WTC11 (cell line): Measurements from ENCODE around the gene PER3.

Experiments
- ATF3 ChIP-seq: sonication (generic); formaldehyde crosslinking; conservative IDR thresholded peaks from 2 replicates; pipeline ENCODE4 v1.8.1; 2022; ENCODE audit warnings: mild to moderate bottlenecking, missing genetic modification reagents
- CREM ChIP-seq: sonication (generic); formaldehyde crosslinking; IDR thresholded peaks from 2 replicates; pipeline ENCODE4 v1.8.1; 2022; ENCODE audit warnings: mild to moderate bottlenecking, missing genetic modification reagents, moderate library complexity
- E2F5 ChIP-seq: sonication (generic); formaldehyde crosslinking; IDR thresholded peaks from 2 replicates; pipeline ENCODE4 v1.8.1; 2022; ENCODE audit warnings: mild to moderate bottlenecking, moderate library complexity, missing genetic modification reagents
- ELF4 ChIP-seq: sonication (generic); formaldehyde crosslinking; IDR thresholded peaks from 2 replicates; pipeline ENCODE4 v1.8.1; 2022; ENCODE audit warnings: low read depth, mild to moderate bottlenecking, moderate library complexity, missing genetic modification reagents
- ETV6 ChIP-seq: sonication (generic); formaldehyde crosslinking; IDR thresholded peaks from 2 replicates; pipeline ENCODE4 v1.8.1; 2022; ENCODE audit warnings: mild to moderate bottlenecking, missing genetic modification reagents
- MXD4 ChIP-seq: fragments of 250-450 bp; sonication (Bioruptor Pico); IDR thresholded peaks from 2 replicates; pipeline ENCODE4 v1.8.0; 2021; ENCODE audit warnings: mild to moderate bottlenecking, moderate library complexity, borderline replicate concordance
- SMAD4 ChIP-seq: sonication (generic); formaldehyde crosslinking; IDR thresholded peaks from 2 replicates; pipeline ENCODE4 v1.8.0; 2022; ENCODE audit warnings: mild to moderate bottlenecking, missing genetic modification reagents
- ZNF121 ChIP-seq: sonication (generic); formaldehyde crosslinking; IDR thresholded peaks from 2 replicates; pipeline ENCODE4 v1.8.0; 2023; ENCODE audit warnings: missing genetic modification reagents
- TF ChIP-seq, protein P1 (sequence below): fragments of 200-600 bp; IDR thresholded peaks from 2 replicates; pipeline ENCODE4 v1.8.0; 2022; ENCODE audit warnings: antibody characterized with exemption
- TF ChIP-seq, protein P2 (sequence below): sonication (generic); formaldehyde crosslinking; IDR thresholded peaks from 2 replicates; pipeline ENCODE4 v1.8.1; 2023; ENCODE audit warnings: mild to moderate bottlenecking, missing genetic modification reagents
- TF ChIP-seq, protein P3 (sequence below): sonication (generic); formaldehyde crosslinking; IDR thresholded peaks from 2 replicates; pipeline ENCODE4 v1.8.0; 2022; ENCODE audit warnings: mild to moderate bottlenecking, missing genetic modification reagents
- TF ChIP-seq, protein P4 (sequence below): sonication (generic); formaldehyde crosslinking; IDR thresholded peaks from 2 replicates; pipeline ENCODE4 v1.8.1; 2023; ENCODE audit warnings: mild to moderate bottlenecking, missing genetic modification reagents, moderate library complexity
- TF ChIP-seq, protein P5 (sequence below): sonication (generic); formaldehyde crosslinking; IDR thresholded peaks from 2 replicates; pipeline ENCODE4 v1.8.0; 2022; ENCODE audit warnings: mild to moderate bottlenecking, missing genetic modification reagents

DNA sequence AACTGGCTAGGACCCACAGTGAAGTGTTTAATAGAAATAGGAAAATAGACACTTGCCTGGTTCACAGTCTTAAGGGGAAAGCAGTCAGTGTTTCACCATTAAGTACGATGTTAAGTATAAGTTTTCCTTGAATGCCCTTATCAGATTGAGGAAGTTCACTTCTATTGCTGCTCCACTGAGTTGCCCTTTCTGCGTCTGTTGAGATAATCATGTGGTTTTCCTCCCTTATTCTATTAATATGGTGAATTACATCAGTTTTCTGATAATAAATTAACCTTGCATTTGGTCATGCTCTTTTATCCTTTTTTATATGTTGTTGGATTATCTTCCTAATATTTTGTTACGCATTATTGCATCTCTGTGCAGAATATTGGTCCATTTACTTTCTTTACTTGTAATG, 47.4 kb downstream of the PER3 start:
- TF ChIP-seq CREM (CRISPR knock-in tag) (no peak), ELF4 (CRISPR knock-in tag) (no peak), ZNF121 (CRISPR knock-in tag) (no peak), ETV6 (CRISPR knock-in tag) (no peak), ATF3 (no peak), SMAD4 (CRISPR knock-in tag) (no peak), MXD4 (CRISPR knock-in tag) (no peak), E2F5 (CRISPR knock-in tag) (no peak)
- TF ChIP-seq, protein P1, sequence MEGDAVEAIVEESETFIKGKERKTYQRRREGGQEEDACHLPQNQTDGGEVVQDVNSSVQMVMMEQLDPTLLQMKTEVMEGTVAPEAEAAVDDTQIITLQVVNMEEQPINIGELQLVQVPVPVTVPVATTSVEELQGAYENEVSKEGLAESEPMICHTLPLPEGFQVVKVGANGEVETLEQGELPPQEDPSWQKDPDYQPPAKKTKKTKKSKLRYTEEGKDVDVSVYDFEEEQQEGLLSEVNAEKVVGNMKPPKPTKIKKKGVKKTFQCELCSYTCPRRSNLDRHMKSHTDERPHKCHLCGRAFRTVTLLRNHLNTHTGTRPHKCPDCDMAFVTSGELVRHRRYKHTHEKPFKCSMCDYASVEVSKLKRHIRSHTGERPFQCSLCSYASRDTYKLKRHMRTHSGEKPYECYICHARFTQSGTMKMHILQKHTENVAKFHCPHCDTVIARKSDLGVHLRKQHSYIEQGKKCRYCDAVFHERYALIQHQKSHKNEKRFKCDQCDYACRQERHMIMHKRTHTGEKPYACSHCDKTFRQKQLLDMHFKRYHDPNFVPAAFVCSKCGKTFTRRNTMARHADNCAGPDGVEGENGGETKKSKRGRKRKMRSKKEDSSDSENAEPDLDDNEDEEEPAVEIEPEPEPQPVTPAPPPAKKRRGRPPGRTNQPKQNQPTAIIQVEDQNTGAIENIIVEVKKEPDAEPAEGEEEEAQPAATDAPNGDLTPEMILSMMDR, result no peak
- TF ChIP-seq, protein P2, sequence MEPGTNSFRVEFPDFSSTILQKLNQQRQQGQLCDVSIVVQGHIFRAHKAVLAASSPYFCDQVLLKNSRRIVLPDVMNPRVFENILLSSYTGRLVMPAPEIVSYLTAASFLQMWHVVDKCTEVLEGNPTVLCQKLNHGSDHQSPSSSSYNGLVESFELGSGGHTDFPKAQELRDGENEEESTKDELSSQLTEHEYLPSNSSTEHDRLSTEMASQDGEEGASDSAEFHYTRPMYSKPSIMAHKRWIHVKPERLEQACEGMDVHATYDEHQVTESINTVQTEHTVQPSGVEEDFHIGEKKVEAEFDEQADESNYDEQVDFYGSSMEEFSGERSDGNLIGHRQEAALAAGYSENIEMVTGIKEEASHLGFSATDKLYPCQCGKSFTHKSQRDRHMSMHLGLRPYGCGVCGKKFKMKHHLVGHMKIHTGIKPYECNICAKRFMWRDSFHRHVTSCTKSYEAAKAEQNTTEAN (CRISPR knock-in tag), result no peak
- TF ChIP-seq, protein P3, sequence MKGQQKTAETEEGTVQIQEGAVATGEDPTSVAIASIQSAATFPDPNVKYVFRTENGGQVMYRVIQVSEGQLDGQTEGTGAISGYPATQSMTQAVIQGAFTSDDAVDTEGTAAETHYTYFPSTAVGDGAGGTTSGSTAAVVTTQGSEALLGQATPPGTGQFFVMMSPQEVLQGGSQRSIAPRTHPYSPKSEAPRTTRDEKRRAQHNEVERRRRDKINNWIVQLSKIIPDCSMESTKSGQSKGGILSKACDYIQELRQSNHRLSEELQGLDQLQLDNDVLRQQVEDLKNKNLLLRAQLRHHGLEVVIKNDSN (CRISPR knock-in tag), result no peak
- TF ChIP-seq, protein P4, sequence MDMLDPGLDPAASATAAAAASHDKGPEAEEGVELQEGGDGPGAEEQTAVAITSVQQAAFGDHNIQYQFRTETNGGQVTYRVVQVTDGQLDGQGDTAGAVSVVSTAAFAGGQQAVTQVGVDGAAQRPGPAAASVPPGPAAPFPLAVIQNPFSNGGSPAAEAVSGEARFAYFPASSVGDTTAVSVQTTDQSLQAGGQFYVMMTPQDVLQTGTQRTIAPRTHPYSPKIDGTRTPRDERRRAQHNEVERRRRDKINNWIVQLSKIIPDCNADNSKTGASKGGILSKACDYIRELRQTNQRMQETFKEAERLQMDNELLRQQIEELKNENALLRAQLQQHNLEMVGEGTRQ (CRISPR knock-in tag), result no peak
- TF ChIP-seq, protein P5, sequence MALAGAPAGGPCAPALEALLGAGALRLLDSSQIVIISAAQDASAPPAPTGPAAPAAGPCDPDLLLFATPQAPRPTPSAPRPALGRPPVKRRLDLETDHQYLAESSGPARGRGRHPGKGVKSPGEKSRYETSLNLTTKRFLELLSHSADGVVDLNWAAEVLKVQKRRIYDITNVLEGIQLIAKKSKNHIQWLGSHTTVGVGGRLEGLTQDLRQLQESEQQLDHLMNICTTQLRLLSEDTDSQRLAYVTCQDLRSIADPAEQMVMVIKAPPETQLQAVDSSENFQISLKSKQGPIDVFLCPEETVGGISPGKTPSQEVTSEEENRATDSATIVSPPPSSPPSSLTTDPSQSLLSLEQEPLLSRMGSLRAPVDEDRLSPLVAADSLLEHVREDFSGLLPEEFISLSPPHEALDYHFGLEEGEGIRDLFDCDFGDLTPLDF (CRISPR knock-in tag), result no peak
